ENCODE measurements around the gene COPS9.

DNA sequence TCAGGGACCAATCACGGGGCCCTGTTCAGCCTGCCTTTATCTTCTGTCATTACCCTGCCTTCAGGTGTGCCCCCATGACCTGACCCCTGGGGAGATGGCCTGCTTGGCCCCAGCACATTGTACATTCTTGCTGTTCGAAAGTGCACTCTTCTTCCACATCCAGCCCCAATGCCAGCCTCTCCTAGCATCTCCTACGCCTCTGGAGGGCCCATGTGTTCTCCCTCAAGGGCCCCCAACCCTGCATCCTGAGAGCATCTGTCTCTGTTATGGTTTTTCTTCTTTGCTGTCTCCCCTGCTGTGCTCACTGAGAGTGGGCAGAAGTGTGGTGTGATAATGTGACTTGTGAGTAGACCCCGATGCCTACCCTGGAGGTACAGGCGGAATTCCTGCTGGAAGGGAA lies 45.9 kb upstream of the COPS9 start:
- no peak for TF ChIP-seq POLR2AphosphoS5 (IDR thresholded peaks at IDR 0.05; ENCODE audit: low read depth, low read length)
- TF ChIP-seq, protein P1, sequence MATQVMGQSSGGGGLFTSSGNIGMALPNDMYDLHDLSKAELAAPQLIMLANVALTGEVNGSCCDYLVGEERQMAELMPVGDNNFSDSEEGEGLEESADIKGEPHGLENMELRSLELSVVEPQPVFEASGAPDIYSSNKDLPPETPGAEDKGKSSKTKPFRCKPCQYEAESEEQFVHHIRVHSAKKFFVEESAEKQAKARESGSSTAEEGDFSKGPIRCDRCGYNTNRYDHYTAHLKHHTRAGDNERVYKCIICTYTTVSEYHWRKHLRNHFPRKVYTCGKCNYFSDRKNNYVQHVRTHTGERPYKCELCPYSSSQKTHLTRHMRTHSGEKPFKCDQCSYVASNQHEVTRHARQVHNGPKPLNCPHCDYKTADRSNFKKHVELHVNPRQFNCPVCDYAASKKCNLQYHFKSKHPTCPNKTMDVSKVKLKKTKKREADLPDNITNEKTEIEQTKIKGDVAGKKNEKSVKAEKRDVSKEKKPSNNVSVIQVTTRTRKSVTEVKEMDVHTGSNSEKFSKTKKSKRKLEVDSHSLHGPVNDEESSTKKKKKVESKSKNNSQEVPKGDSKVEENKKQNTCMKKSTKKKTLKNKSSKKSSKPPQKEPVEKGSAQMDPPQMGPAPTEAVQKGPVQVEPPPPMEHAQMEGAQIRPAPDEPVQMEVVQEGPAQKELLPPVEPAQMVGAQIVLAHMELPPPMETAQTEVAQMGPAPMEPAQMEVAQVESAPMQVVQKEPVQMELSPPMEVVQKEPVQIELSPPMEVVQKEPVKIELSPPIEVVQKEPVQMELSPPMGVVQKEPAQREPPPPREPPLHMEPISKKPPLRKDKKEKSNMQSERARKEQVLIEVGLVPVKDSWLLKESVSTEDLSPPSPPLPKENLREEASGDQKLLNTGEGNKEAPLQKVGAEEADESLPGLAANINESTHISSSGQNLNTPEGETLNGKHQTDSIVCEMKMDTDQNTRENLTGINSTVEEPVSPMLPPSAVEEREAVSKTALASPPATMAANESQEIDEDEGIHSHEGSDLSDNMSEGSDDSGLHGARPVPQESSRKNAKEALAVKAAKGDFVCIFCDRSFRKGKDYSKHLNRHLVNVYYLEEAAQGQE (IDR thresholded peaks at IDR 0.05; ENCODE audit: insufficient read depth in 1 of 2, low read depth in 2 of 2, low read length in 2 of 2) = no peak
